BE2C (cell line): ENCODE results near the gene TBX2.

Experiments
- DNase-seq: peaks from one replicate; pipeline ENCODE4 v3.0.0-alpha.2; 2020
- H3K27me3 ChIP-seq: fragments of 250-450 bp; sonication (Bioruptor Pico); 2 replicates; pipeline ENCODE4 v1.5.1; 2020; ENCODE audit warnings: mild to moderate bottlenecking
- H3K36me3 ChIP-seq: fragments of 250-450 bp; sonication (Bioruptor Pico); 2 replicates; pipeline ENCODE4 v1.5.1; 2020; ENCODE audit warnings: mild to moderate bottlenecking
- H3K4me1 ChIP-seq: fragments of 250-450 bp; sonication (Bioruptor Pico); 2 replicates; pipeline ENCODE4 v1.5.1; 2020
- H3K4me3 ChIP-seq: 2 replicates; pipeline ENCODE4 v1.5.1; 2011; ENCODE audit warnings: low read depth, low read length
- H3K9me3 ChIP-seq: fragments of 250-450 bp; sonication (Bioruptor Pico); 2 replicates; pipeline ENCODE4 v1.5.1; 2020
- TF ChIP-seq, protein P1 (sequence below): IDR thresholded peaks from 2 replicates; pipeline ENCODE4 v1.5.1; 2012; ENCODE audit warnings: mild to moderate bottlenecking, low read depth, low read length

TBX2 gene

DNA sequence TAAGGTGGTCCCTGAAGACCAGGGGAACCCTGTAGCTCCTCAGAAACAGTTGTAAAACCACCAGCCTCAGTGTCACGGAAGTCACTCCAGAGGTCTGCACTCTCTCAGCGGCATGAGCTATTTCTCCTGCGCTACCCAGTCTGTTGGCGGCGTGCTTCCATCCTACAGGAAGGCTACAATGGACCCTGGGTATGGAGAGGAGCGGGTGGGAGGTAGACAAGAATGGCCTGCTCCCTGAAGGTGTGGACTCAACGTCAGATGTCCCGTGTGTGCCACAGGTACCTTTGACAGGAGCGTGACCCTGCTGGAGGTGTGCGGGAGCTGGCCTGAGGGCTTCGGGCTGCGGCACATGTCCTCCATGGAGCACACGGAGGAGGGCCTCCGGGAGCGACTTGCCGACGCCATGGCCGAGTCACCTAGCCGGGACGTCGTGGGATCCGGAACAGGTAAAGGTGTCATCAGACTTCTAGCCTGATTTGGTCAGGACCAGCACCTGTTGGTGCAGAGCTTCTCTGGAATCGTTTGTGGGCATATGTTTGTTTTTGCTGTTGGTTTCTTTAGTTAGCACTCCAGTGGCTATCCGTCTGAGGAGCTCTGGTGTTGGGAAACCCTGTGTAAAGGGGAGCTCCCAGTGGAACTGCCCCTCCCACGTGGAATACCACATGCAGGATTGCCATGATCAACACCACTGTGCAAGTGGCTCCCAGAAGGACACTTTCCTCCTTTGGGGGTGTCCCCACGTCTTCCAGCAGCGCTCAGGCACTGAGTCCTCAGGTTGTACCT is 31.4 kb upstream of the TBX2 start:
- no peaks in the 10 kb centered on the region for H3K9me3 ChIP-seq
- no peaks in the 10 kb centered on the region for H3K27me3 ChIP-seq
- TF ChIP-seq, protein P1, sequence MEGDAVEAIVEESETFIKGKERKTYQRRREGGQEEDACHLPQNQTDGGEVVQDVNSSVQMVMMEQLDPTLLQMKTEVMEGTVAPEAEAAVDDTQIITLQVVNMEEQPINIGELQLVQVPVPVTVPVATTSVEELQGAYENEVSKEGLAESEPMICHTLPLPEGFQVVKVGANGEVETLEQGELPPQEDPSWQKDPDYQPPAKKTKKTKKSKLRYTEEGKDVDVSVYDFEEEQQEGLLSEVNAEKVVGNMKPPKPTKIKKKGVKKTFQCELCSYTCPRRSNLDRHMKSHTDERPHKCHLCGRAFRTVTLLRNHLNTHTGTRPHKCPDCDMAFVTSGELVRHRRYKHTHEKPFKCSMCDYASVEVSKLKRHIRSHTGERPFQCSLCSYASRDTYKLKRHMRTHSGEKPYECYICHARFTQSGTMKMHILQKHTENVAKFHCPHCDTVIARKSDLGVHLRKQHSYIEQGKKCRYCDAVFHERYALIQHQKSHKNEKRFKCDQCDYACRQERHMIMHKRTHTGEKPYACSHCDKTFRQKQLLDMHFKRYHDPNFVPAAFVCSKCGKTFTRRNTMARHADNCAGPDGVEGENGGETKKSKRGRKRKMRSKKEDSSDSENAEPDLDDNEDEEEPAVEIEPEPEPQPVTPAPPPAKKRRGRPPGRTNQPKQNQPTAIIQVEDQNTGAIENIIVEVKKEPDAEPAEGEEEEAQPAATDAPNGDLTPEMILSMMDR, result no peak
- no peaks in the 10 kb centered on the region for H3K36me3 ChIP-seq
- no peak overlapping the region for H3K4me3 ChIP-seq
- H3K4me1 ChIP-seq, result peaks cover 14% of the 10 kb centered on the region
- DNase-seq, result no peak

DNA sequence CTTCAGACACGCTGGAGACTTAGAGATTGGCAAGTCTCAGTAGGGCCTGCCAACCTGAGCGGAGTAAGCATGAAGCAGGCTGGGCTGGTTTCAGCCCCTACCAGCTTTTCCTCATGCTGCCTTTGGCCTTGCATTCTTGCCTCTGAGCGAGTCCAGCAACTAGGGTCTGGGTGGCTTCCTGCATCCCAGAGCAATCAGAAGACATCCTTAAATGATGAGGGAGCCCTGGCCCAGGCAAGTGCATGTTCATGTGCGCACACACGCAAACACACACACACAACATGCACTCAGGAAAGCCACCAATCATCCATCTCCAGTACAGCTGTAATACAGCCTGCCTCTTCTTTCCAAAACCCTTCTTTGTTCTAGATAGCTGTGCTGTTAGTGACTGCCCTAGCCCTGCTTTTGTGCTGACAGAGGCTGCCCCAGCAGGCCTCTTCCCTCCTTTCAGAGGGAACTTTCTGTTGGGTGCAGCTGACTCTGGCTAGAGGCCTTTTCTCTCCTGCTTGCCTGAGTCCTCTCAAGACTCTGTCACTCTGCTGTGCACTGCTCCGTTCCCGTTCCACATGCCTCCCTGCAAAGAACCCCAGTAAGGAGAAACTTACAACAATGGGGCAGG is 30.7 kb upstream of the TBX2 start:
- H3K4me3 ChIP-seq, result no peak overlapping the region
- H3K36me3 ChIP-seq, result no peaks in the 10 kb centered on the region
- no peaks in the 10 kb centered on the region for H3K9me3 ChIP-seq
- no peak for DNase-seq
- no peaks in the 10 kb centered on the region for H3K27me3 ChIP-seq
- TF ChIP-seq, protein P1, result no peak
- H3K4me1 ChIP-seq, result peaks cover 14% of the 10 kb centered on the region

DNA sequence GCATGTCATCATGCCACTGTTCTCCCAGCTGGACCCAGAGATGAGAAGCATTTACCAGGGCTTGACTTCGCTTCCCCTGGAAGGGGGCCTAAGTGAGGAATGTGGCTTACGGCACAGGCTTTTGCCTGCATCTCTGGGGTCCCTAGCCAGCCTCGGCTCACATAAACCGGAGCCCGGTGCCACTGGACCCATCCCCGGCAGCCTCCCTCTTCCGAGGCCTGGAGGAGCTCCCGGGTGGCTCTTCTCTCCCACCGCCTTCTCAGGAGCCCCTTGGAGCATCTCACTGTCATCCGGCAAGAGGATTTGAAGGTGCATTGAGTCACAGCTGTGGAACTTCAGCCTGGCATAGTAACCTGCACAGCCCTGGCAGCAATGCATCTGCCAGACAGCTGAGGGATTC is 29.9 kb upstream of the TBX2 start:
- Histone ChIP-seq H3K36me3 (no peaks in the 10 kb centered on the region), H3K4me3 (no peak overlapping the region), H3K4me1 (peaks cover 17% of the 10 kb centered on the region), H3K9me3 (no peaks in the 10 kb centered on the region), H3K27me3 (no peaks in the 10 kb centered on the region)
- no peak for DNase-seq
- TF ChIP-seq, protein P1, result no peak

DNA sequence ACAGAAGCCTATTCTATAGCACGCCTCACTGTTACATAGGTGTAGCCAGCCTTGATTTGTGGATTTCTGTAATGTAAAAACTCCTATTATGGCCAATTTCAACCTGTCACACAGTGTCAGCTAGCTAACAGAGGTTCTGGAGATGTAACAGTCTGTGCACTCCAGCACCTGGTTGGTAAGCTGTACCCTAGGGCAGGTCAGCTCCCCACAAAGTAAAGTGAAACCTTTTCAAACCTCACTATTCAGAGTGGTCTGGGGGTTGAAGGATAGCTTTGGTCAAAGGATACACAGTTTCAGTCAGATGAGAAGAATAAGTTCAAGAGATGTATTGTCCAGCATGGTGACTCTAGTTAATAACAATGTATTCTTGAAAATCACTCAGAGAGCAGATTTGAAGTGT is 28.5 kb upstream of the TBX2 start:
- TF ChIP-seq, protein P1, result no peak
- Histone ChIP-seq H3K4me3 (no peak overlapping the region), H3K4me1 (peaks cover 24% of the 10 kb centered on the region), H3K9me3 (no peaks in the 10 kb centered on the region), H3K27me3 (no peaks in the 10 kb centered on the region), H3K36me3 (no peaks in the 10 kb centered on the region)
- no peak for DNase-seq

DNA sequence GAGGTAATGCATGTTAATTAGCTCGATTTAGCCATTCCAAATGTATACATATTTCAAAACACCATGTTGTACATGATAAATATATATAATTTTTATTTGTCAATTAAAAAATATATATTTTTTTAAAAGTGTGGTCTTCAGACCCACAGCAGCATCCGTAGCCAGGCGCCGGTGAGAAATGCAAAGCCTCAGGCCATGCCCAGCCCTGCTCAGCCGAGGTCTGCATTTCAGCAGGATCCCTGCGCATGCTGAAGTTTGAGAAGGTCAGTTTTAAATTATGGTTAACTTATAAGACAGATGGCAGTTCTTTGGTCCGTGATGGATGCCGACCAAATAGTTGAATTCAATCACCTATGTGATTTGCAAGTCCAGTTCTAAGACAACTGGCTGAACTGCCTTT is 28.0 kb upstream of the TBX2 start:
- H3K36me3 ChIP-seq, result no peaks in the 10 kb centered on the region
- peaks cover 22% of the 10 kb centered on the region for H3K4me1 ChIP-seq
- H3K27me3 ChIP-seq, result no peaks in the 10 kb centered on the region
- DNase-seq, result no peak
- no peak overlapping the region for H3K4me3 ChIP-seq
- no peaks in the 10 kb centered on the region for H3K9me3 ChIP-seq
- TF ChIP-seq, protein P1, result no peak

DNA sequence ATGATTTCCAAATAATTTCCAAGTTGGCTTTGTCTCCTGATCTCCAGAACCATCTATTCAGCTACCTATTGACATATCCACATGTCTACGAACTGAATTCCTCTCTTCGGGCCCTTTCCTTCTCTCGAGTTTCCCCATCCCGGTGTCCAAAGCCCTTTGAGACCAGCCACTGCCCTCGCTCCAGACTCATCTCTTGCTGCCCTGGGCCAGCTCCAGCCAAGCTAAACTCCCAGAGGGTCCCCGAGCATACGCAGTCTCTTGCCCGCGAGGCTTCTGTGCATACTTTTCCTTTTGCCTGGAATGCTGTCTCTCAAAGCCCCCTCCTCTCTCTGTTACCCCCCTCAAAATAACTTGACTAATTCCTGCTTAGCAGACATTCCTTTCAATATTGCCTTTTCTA is 27.2 kb upstream of the TBX2 start:
- no peak for DNase-seq
- Histone ChIP-seq H3K9me3 (no peaks in the 10 kb centered on the region), H3K4me1 (peaks cover 14% of the 10 kb centered on the region), H3K4me3 (no peak overlapping the region), H3K27me3 (no peaks in the 10 kb centered on the region), H3K36me3 (no peaks in the 10 kb centered on the region)
- TF ChIP-seq, protein P1, result no peak
